ENCODE measurements around the gene ZSCAN12.
A peak's percentile ranks its signal among the peaks of the same experiment; 100 is the strongest.
"Not testable (repeated sequence)": the region's sequence is repeated elsewhere in the genome, so short reads cannot be mapped to it uniquely, and the experiment has no call there.

ZSCAN12 gene

DNA sequence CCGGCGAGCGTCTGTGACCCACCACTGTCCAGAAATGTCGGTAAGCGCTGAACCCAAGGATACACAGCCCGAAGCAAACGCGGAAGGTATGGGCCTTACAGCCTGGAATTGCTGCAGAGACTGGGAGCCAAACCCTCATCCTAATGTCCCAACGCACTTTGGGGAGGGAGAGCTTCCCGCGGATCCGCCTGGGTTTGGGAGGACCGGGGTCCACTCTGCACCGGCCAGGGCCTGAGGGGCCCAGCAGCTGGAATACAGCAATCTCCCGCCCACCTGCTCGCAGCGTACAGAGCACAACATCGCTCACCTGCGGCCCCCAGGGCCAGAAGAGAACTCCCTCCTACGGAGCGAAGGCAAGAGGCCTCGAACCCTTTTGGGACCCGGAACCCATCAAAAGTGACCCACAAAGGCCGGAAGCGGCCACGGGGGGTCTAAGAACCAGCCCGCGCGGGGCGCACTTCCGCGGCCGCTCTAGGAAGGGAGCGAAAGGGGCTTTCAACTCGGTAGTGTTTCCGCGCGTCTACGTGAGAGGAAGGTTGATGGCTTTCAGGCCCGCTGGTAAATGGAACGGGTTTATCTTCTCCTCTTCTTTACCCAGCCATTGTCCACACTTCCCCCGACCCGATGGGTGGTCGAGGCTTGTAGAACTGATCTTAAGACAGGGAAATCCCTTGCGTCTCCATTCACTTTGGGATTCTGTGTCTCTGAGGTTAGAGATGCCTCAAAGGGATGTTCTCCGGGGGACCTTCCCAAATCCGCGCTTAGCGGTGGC lies at the start of gene ZSCAN12:
Gene ZSCAN12 (minus strand): TSS at position 398 of the 772 bp plus-strand sequence. CDS start 1,342 bp downstream, outside the sequence.
- DNase-seq (ENCODE audit: low read depth): peak; percentile 84

DNA sequence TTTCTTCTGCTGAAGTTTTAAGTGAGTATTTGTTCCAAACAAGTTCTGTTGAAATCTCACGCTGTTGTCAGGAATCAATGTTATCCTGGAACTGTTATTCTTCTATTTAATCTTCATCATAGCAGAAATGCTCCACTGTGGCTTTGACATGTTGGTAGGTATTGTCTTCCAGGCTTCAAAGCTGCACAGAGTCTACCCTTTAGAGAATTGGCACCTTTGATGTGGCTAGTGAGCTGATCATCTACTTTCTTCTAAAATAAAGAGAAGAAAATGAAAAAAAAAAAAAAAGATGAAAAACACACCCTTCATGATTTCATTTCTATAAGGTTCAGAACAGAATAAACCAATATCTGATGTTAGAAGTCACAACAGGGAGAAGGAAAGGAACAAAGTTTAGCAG lies 49.5 kb upstream of the ZSCAN12 start:
- no peak for DNase-seq (ENCODE audit: low read depth)

DNA sequence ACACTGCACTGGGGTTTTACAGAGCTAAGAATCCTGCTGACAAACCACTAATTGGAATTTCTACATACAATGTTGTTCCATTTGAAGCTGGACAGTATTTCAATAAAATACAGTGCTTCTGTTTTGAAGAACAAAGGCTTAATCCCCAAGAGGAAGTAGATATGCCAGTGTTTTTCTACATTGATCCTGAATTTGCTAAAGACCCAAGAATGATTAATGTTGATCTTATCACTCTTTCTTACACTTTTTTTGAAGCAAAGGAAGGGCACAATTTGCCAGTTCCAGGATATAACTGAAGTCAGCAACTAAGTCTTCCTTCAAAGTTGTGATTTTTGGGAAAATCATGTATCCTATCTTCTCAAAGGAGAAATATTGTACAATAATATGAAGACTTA lies 48.0 kb upstream of the ZSCAN12 start:
- not testable (repeated sequence) for DNase-seq (ENCODE audit: low read depth)

DNA sequence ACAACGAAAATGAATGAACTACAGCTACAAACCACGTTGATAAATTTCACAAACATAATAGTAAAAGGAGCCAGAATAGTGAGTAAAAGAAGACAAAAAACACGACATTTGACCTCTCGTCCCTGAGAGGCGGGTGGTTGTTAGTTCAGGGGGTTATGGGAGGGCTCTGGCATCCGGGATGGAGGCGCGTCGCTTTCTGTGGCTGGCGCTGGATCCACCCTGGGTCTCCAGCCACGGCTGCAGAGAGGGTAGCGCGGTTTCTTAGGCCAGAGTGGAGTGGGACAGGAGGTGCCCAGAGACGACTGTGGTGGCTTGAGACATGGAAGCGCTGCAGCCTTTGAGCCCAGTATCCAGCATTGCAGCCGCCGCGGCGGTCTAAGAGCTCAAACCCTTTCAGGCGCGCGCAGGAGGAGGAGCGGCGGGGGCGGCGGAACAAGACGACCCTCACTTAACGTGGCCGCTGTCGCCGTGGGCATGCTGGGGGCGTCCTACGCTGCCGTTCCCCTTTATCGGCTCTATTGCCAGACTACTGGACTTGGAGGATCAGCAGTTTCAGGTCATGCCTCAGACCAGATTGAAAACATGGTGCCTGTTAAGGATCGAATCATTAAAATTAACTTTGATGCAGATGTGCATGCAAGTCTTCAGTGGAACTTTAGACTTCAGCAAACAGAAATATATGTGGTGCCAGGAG lies 47.4 kb upstream of the ZSCAN12 start:
- DNase-seq (ENCODE audit: low read depth): peak; percentile 7

DNA sequence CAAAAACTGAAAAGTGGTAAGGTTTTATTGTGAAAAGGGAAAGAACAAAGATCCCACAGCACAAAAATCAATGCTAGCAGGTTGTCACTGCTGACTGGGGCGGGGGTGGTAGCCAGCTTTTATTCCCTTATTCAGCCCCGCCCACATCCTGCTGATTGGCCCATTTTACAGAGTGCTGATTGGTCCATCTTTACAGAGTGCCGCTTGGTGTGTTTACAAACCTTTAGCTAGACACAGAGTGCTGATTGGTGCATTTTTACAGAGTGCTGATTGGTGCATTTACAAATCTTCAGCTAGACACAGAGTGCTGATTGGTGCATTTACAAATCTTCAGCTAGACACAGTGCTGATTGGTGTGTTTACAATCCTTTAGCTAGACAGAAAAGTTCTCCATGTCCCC lies 45.2 kb upstream of the ZSCAN12 start:
- not testable (repeated sequence) for DNase-seq (ENCODE audit: low read depth)

DNA sequence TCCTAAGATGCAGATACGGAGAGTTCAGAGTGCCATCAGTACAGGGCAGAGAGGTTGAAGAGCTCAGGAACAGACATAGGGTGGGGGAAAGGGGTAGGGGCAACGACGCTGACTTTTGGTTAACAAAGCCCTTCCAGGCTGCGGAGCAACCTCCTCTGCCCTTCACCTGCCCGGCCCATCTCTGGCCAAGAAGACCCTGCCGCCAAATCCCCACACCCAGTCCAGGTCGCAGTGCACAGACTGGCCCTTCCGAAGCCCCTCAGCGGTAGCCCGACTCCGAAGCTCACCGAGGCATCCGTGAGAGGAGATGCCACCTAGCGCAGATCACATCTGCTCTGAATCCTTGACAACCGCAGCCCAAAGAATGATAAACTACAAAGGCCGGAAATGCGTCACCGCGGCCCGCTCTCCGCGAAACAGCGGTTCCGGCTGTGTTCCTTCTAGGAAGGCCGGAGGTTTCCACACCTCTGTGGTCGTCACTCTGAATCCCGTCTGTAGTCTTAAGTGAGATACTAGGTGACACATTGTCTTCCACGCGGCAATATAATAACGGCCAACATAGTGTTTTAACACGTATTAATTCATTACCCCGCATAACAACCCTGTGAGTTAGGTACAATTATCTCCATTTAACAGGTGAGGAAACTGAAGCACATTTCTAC lies 43.7 kb upstream of the ZSCAN12 start, which contains the start of gene ZSCAN23:
Gene ZSCAN23 (minus strand): TSS at position 380 of the 662 bp plus-strand sequence. CDS start 7,225 bp downstream, outside the sequence.
- peak; percentile 88 for DNase-seq (ENCODE audit: low read depth)

DNA sequence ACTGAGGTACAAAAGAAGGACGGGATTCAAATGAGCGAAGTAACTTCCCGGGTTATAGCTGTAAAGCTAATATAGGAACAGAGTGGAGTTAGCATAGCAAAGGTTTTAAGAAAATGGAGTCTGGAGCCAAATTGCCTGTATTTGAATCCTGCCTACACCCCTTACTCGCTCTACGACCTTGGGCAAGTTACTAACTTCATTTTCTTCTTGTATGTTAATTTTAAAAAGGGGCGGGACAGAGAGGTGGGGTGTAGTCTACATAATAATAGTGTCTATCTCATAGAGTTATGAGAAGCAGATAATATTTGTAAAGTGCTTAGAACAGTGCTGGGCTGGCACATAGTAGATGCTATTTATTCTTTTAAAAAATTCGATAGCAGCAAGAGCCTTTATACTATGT lies 43.0 kb upstream of the ZSCAN12 start:
- DNase-seq (ENCODE audit: low read depth): no peak

DNA sequence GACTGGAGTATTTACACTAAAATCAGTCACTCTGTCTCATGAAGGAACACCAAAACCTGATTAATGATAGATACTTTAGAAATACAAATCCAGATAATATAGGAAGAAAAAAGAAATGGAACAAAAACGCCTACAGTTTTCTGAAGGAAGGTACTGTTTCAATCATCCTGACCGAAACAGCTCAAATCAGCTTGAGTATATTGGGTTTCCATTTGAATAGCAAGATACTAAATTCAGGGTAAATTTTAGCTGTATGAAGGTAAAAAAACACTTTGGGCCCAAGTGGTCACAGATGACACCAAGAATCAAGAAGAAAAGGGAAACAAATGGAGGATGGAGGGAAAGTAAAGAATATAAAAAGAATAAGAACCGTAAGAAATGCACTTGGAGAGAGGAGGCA lies 36.9 kb upstream of the ZSCAN12 start:
- no peak for DNase-seq (ENCODE audit: low read depth)

DNA sequence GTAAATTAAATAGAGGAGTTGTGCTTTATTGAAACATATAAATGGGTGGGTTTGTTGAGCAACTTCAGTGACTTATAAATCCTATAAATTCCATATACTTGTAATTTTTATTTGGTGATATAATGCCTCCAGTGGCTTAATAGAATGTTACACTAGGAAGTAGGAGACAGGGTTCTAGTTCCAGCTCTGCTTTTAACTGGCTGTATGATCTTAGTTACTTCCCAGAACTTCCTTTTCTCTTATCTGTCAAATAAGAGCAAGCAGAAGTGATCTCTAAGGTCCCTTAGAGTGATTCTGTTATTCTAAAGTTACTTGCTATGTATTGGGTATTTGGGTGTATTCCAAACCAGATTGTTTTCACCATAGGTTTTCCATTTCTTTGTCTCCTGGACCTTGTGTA lies 33.6 kb upstream of the ZSCAN12 start:
- no peak for DNase-seq (ENCODE audit: low read depth)

DNA sequence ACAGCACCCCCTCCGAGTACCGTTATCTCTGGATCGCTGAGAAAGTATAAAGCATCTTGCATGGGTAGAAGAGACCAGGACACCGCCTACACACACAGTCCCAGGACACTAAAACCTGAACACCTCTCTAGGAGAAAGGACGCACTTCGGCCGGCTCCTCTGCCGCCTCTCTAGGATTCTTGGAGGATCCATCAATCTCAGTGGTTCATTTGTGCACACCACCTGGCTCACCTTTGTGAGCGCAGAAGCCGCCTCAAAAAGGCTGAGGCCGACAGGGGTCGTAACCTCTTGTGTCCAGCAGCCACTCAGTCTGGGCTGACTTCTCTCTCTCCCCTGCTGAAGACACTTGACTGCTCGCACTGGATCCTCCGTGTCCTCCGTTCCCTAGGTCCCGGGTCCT lies 30.2 kb upstream of the ZSCAN12 start:
- no peak for DNase-seq (ENCODE audit: low read depth)

DNA sequence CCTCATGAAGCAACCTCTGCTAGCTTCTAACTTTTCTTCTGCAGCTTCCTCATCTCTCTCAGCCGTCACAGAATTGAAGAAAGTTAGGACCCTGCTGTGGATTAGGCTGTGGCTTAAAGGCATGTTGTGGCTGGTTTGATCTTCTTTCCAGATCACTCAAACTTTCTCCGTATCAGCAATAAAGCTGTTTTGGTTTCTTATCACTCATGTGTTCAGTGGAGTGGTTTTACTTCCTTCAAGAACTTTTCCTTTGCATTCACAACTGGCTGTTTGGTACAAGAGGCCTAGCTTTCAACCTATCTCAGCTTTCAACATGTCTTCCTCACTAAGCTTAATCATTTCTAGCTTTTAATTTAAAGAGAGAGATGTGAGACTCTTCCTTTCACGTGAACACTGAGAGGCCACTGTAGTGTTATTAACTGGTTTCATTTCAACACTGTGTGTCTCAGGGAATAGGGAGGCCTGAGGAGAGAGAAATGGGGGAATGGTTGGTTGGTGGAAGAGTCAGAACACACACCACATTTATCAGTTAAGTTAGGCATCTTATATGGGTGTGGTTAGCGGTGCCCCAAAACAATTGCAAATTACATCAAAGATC lies 26.5 kb upstream of the ZSCAN12 start:
- DNase-seq (ENCODE audit: low read depth): no peak

DNA sequence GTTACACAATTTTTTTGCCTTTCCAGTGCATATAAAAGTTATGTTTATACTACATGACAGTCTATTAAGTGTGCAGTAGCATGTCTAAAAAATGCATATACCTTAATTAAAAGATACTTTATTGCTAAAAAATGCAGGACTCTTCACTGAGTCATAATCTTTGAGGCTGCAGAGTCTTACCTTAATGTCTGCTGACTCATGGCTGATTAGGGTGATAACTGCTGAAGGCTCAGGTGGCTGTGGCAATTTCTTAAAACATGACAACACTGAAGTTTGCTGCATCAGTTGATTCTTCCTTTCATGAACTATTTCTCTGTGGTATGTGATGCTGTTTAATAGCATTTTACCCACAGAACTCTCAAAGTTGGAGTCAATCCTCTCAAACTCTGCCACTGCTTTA lies 24.6 kb upstream of the ZSCAN12 start:
- no peak for DNase-seq (ENCODE audit: low read depth)

DNA sequence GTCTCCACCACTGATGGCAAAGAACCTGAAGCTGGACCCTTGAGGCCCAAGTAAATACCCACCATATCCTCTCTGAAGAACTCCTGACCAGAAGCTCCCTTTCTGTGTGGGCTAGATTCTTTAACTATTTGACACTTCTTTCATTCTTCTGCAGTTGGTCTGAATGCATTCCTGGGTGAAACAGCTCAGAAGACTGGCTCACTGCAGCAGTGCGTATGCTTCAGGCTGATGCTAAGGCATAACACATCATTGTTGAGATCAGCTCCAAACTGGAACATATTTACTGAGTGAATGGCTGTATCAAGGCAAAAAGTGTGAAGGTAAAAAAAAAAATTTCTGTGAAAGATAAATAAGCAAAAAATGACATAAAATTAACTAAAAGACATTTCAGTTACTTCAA lies 24.0 kb upstream of the ZSCAN12 start:
- DNase-seq (ENCODE audit: low read depth): no peak

DNA sequence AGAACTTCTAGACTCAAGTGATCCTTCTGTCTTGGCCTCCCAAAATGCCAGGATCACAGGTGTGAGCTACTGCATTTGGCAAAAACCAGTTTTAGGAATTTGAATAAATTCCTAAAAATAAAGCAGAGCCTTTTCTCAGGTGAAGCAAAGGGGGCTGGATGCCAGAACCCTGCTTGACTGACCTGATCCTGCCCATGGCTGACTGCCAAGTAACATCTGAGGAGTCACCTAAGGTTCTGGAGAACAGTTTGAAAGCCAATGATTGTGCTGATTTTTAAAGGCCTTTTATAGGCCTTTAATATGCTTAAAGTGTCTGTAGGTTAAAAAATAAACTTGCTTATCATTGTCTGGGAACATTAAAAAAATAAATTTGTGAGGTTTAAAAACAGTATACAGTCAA lies 14.1 kb upstream of the ZSCAN12 start:
- no peak for DNase-seq (ENCODE audit: low read depth)

DNA sequence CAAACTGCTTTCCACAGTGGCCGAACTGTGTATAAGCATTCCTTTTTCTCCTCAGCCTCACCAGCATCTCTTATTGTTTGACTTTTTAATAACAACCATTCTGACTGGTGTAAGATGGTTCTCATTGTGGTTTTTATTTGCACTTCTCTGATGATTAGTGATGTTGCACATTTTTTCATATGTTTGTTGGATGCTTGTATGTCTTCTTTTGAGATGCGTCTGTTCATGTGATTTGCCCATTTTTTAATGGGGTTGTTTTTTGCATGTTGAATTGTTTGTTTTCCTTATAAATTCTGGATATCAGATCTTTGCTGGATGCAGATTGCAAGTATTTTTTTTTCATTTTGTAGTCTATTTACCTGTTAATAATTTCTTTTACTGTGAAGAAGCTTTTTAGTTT lies 11.2 kb upstream of the ZSCAN12 start:
- no peak for DNase-seq (ENCODE audit: low read depth)

DNA sequence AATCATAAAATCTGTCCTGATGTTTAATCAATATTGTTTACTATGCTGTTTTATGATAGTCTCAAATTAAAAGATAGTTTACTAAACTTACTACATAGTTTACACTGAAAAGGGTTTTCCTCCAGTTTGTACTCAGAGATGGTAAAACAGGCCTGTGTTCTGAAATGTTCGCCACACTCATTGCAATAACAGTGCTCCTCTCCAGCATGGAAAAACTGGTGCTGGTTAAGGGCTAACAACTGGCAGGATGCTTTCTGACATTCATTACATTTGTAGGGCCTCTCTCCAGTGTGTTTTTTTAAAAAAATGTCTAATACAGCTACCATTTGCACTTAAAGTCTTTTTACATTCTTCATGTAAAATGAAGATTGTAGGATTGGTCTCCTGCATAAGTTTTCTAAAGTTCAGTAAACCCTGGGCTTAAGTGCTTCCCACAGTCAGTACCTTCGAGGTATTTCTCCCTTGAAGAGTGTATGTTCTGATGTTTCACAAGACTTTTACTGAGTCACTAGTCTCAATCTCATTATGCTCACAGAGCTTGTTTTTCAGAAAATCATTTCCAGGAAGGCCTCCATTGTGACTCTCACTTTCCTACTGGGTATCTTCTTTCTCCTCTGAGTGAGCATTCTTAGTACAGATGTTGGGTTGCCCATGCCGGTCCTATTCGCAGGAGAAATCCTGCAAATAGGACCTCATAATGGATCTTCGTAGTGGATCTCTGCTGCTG lies 8.7 kb upstream of the ZSCAN12 start:
- peak; percentile 75 for DNase-seq (ENCODE audit: low read depth)

DNA sequence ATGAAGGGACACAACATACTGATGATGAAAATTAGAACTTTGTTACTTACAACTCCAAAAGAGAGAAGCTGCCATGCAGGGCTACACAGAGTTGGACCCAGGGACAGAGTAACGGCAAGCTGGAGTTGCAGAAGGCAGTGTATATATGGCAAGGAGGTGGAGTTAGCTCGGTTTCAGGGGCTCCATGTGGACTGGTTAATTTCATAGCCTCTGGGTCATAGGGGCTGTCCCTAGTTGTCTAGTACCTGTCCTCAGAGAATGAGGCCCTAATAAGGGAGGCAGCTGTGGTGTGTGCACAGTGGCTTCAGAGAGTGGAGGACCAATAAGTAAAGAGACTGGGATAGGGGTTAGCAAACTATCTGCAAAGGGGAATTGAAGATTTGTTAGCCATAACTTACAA lies 7.9 kb upstream of the ZSCAN12 start:
- no peak for DNase-seq (ENCODE audit: low read depth)

DNA sequence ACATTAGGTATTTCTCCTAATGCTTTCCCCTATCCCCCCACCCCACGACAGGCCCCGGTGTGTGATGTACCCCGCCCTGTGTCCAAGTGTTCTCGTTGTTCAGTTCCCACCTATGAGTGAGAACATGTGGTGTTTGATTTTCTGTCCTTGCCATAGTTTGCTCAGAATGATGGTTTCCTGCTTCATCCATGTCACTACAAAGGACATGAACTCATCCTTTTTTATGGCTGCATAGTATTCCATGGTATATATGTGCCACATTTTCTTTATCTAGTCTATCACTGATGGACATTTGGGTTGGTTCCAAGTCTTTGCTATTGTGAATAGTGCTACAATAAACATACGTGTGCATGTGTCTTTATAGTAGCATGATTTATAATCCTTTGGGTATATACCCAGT lies 4.4 kb upstream of the ZSCAN12 start:
- not testable (repeated sequence) for DNase-seq (ENCODE audit: low read depth)

DNA sequence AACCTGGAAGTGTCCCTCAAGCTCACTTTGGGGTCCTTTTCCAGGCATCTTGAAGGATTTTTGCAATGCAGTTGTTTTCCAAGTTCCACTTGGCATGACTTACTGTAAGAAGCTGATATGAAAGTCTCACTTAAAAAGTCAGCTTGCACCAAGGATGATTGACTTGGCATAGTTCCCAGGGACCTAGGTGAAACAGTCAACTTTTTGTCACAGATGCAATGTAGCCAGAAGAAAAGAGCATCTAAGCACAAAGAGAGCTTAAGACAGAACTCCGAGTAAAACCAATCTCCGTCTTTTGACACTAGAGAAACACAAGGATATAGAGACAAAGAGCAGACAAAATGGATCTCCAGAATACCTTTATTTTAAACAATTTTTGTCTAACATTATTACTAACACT lies 2.6 kb upstream of the ZSCAN12 start:
- DNase-seq (ENCODE audit: low read depth): no peak

DNA sequence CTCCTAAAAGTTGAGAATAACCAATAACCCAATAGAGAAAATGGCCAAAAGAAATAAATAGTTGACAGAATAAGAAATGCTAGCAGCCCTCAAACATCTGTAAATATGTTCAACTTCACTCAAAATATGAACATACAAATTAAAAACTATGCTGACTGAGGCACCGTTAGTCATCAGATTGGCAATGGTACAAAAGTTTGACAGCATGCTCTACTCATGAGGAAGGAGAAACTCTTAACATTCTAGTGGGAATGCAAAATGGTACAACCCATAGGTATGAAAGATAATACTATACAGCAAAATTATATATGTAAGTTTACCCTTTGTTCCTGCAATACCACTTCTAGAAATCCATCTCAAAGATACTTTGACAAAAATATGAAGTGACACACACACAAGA lies 1.6 kb upstream of the ZSCAN12 start:
- DNase-seq (ENCODE audit: low read depth): peak; percentile 73

DNA sequence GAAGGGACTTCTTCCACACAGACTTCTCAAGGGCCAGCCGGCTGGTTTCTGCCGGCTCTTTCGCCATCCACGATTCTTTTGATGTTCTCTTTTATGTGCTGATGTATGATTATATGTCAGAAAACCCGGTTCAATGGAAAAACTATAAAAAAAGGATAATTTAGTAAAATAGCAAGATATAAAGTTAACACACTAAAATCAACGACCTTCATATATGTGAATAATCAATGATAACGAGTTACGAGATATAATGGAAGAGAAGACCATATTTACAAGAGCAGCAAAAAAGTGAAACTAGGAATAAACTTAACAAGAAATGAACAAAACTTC lies 540 bp upstream of the ZSCAN12 start:
- no peak for DNase-seq (ENCODE audit: low read depth)

DNA sequence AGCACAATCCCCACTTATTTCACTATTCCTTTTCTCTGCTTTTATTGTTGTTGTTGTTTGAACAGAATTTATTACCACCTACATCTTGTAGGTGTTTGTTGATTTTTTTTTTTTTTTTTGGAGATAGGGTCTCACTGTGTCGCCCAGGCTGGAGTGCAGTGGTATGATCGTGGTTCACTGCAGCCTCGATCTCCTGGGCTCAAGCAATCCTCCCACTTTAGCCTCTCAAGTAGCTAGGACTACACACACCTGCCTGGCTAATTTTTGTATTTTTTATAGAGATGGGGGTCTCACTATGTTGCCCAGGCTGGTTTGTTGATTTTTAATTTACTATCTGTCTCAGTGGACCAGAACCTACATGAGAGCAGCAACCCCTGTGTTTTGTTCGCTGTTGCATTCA lies 3.6 kb downstream of the ZSCAN12 start:
- no peak for DNase-seq (ENCODE audit: low read depth)

Data from iris pigment epithelial cell (primary cell).